Endothelial cell of umbilical vein (primary cell): ENCODE data around the gene ZMYM4. TPM values are rescaled to one million over a fixed set of nuclear protein-coding genes. Genes with fewer than 3 reads are reported as not detected.
"Not testable (repeated sequence)": the region's sequence is repeated elsewhere in the genome, so short reads cannot be mapped to it uniquely, and the experiment has no call there.

Experiments used
- BruUV-seq: library from RNA; stranded (reverse); fragments of 400-500 nt; replicated peaks from 2 replicates; lab custom pipeline; 2021; lab: Mats Ljungman, UMichigan
- CTCF ChIA-PET: fragments of 300-600, 350-600 bp; sonication (Branson Sonifier 250); formaldehyde crosslinking; loops from one replicate; lab custom pipeline; 2021; ENCODE audit warnings: antibody characterized with exemption, inconsistent platforms; lab: Charles Lee
- POLR2A ChIA-PET: fragments of 300-600, 350-600 bp; sonication (Branson Sonifier 250); formaldehyde crosslinking; loops from one replicate; lab custom pipeline; 2021; ENCODE audit warnings: antibody characterized with exemption, inconsistent platforms; lab: Charles Lee
- DNase-seq: peaks from one replicate; pipeline ENCODE4 v3.0.0-alpha.2; 2011; ENCODE audit warnings: low read depth, low spot score
- FAIRE-seq: peaks from 2 replicates; lab custom pipeline; 2011; peaks lifted over from hg19 to GRCh38; lab: Jason Lieb, UNC
- H2AFZ ChIP-seq: 2 replicates; pipeline ENCODE4 v1.6.0; 2012; ENCODE audit warnings: low read depth, low read length, control low read depth, inconsistent platforms
- H3K27ac ChIP-seq: 2 replicates; pipeline ENCODE4 v1.5.1; 2011; ENCODE audit warnings: low read depth, mild to moderate bottlenecking, control low read depth, low read length, moderate library complexity; ENCODE audit not compliant: insufficient read depth
- H3K27me3 ChIP-seq, 2 experiments: 2 replicates each; pipeline versions ENCODE4 v1.6.0 to v1.6.1; 2011; ENCODE audit warnings: low read length in 2 of 2, mixed read lengths in 1 of 2; ENCODE audit not compliant: control insufficient read depth in 2 of 2, insufficient read depth in 2 of 2
- H3K36me3 ChIP-seq, 2 experiments: 2 replicates in 1 of 2; 3 replicates in 1 of 2; pipeline ENCODE4 v1.5.1; 2011; ENCODE audit warnings: low read length in 2 of 2, mild to moderate bottlenecking in 1 of 2, moderate library complexity in 1 of 2; ENCODE audit not compliant: control insufficient read depth in 2 of 2, insufficient read depth in 2 of 2; ENCODE audit errors: extremely low read depth in 1 of 2
- H3K4me1 ChIP-seq: 3 replicates; pipeline ENCODE4 v1.5.1; 2011; ENCODE audit warnings: mild to moderate bottlenecking, low read length; ENCODE audit not compliant: control insufficient read depth, insufficient read depth; ENCODE audit errors: extremely low read depth
- H3K4me2 ChIP-seq: 2 replicates; pipeline ENCODE4 v1.6.1; 2011; ENCODE audit warnings: low read length, control low read depth, mixed read lengths; ENCODE audit not compliant: insufficient read depth
- H3K4me3 ChIP-seq, 3 experiments: fragments of 200-600 bp in 1 of 3; sonication (generic), shearing (Covaris generic) in 1 of 3; replicated peaks in 1 of 3; 2 replicates each; pipeline ENCODE4 v1.5.1; 2011 to 2016; ENCODE audit warnings: control low read depth in 3 of 3, low read length in 3 of 3, mild to moderate bottlenecking in 2 of 3, inconsistent platforms in 1 of 3, low read depth in 1 of 3, moderate library complexity in 1 of 3; ENCODE audit not compliant: insufficient read depth in 1 of 3
- H3K79me2 ChIP-seq: 2 replicates; pipeline ENCODE4 v1.6.0; 2012; ENCODE audit warnings: low read length, inconsistent platforms; ENCODE audit not compliant: control insufficient read depth, insufficient read depth
- H3K9ac ChIP-seq: replicated peaks from 2 replicates; pipeline ENCODE3; 2011; ENCODE audit warnings: low read length, control low read depth; ENCODE audit not compliant: insufficient read depth; ENCODE audit errors: extremely low read depth
- H3K9me1 ChIP-seq: replicated peaks from 3 replicates; pipeline ENCODE4 v1.6.0; 2011; ENCODE audit warnings: mild to moderate bottlenecking, low read length; ENCODE audit not compliant: control insufficient read depth, insufficient read depth; ENCODE audit errors: extremely low read depth
- H3K9me3 ChIP-seq: replicated peaks from 2 replicates; pipeline ENCODE4 v1.5.1; 2012; ENCODE audit warnings: low read length, inconsistent platforms; ENCODE audit not compliant: control insufficient read depth, insufficient read depth
- H4K20me1 ChIP-seq: replicated peaks from 2 replicates; pipeline ENCODE3; 2011; ENCODE audit warnings: mild to moderate bottlenecking, low read length; ENCODE audit not compliant: control insufficient read depth, insufficient read depth; ENCODE audit errors: extremely low read depth
- EZH2 ChIP-seq: IDR thresholded peaks from 2 replicates; pipeline ENCODE4 v1.6.1; 2012; ENCODE audit warnings: borderline replicate concordance, low read depth, mild to moderate bottlenecking, moderate library complexity, low read length, inconsistent platforms; ENCODE audit not compliant: severe bottlenecking
- FOS ChIP-seq: IDR thresholded peaks from 2 replicates; pipeline ENCODE4 v1.6.1; 2011; ENCODE audit warnings: mild to moderate bottlenecking, low read length, moderate library complexity, borderline replicate concordance; ENCODE audit not compliant: insufficient read depth
- GATA2 ChIP-seq: IDR thresholded peaks from 2 replicates; pipeline ENCODE4 v1.7.0; 2011; ENCODE audit warnings: low read depth, mild to moderate bottlenecking, moderate library complexity, mixed read lengths, low read length; ENCODE audit not compliant: insufficient read length, insufficient read depth
- JUN ChIP-seq: IDR thresholded peaks from 2 replicates; pipeline ENCODE4 v1.6.1; 2011; ENCODE audit warnings: borderline replicate concordance, low read depth; ENCODE audit not compliant: insufficient read length, insufficient read depth
- MAX ChIP-seq: IDR thresholded peaks from 2 replicates; pipeline ENCODE4 v1.6.1; 2011; ENCODE audit not compliant: insufficient read depth, insufficient read length
- MYC ChIP-seq: IDR thresholded peaks from one replicate; pipeline ENCODE4 v1.6.1; 2011; ENCODE audit warnings: mild to moderate bottlenecking, low read depth, low read length
- POLR2A ChIP-seq: IDR thresholded peaks from 2 replicates; pipeline ENCODE4 v1.6.1; 2012; ENCODE audit warnings: low read depth, mild to moderate bottlenecking, control low read depth, low read length
- POLR2AphosphoS5 ChIP-seq: IDR thresholded peaks from 2 replicates; pipeline ENCODE4 v1.6.1; 2012; ENCODE audit warnings: low read depth, mild to moderate bottlenecking, control low read depth, low read length, moderate library complexity; ENCODE audit not compliant: insufficient read depth
- dilution Hi-C: fragments of 300-500 bp; cut with MboI; formaldehyde crosslinking; loops from one replicate; pipeline ENCODE4 v1.15.0; 2019; ENCODE audit warnings: low sequenced_read_pairs; ENCODE audit not compliant: extremely low pct_ligation_motif_present
- intact Hi-C: fragments of 100-400 bp; cut with micrococcal nuclease; formaldehyde crosslinking; loops from one replicate; pipeline ENCODE4 v1.10.0; 2022
- polyA plus RNA-seq, 4 experiments: library from polyadenylated mRNA; depleted of rRNA in 3 of 4; stranded (reverse) in 3 of 4; unstranded in 1 of 4; fragments of >200 nt; gene quantifications; 2 replicates each; pipeline versions ENCODE4 v1.2.1 to v1.2.3, GENCODE V29; 2011 to 2012; ENCODE audit warnings: missing spikeins in 1 of 4
- total RNA-seq: library from RNA; stranded (reverse); gene quantifications from 2 replicates; pipeline ENCODE4 v1.2.3, GENCODE V29; 2021
- TF ChIP-seq, protein P1 (sequence below), 2 donors: IDR thresholded peaks; 1 replicate in 1 of 2; 2 replicates in 1 of 2; pipeline ENCODE4 v1.5.1; 2011; ENCODE audit warnings: low read length in 2 of 2, mild to moderate bottlenecking in 2 of 2, moderate library complexity in 2 of 2, control low read depth in 1 of 2, inconsistent platforms in 1 of 2, low read depth in 1 of 2; ENCODE audit not compliant: insufficient read depth in 1 of 2; ENCODE audit errors: extremely low read depth in 1 of 2

Gene ZMYM4
- total and polyA plus RNA-seq, 2 donors (not counting 3 experiments of a cell fraction or from before 2014, with no cell fraction given), result 15.3 to 65.0 TPM

DNA sequence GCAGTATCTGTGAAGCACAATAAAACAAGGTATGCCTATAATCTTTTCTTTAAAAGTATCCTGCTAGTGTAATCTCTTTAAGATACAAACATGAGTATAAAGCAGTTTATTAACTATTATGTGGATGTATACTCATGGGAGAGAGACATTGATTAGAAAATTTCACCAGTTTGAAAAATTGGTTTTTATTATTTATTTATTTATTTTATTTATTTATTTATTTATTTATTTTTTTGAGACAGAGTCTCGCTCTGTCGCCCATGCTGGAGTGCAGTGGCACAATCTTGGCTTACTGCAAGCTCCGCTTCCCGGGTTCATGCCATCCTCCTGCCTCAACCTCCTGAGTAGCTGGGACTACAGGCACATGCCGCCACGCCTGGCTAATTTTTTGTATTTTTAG is 111.6 kb downstream of the ZMYM4 start:
- BruUV-seq, POLR2A ChIA-PET, dilution Hi-C loops, FAIRE-seq, H2AFZ ChIP-seq, CTCF ChIA-PET, H4K20me1 ChIP-seq, H3K4me2 ChIP-seq, H3K27ac ChIP-seq, H3K27me3 ChIP-seq, H3K9me3 ChIP-seq, H3K9ac ChIP-seq, intact Hi-C loops, H3K4me1 ChIP-seq, H3K9me1 ChIP-seq, H3K79me2 ChIP-seq, H3K36me3 ChIP-seq, H3K4me3 ChIP-seq, DNase-seq: not testable (repeated sequence)

- TF ChIP-seq EZH2, result no peak
- TF ChIP-seq, protein P1, sequence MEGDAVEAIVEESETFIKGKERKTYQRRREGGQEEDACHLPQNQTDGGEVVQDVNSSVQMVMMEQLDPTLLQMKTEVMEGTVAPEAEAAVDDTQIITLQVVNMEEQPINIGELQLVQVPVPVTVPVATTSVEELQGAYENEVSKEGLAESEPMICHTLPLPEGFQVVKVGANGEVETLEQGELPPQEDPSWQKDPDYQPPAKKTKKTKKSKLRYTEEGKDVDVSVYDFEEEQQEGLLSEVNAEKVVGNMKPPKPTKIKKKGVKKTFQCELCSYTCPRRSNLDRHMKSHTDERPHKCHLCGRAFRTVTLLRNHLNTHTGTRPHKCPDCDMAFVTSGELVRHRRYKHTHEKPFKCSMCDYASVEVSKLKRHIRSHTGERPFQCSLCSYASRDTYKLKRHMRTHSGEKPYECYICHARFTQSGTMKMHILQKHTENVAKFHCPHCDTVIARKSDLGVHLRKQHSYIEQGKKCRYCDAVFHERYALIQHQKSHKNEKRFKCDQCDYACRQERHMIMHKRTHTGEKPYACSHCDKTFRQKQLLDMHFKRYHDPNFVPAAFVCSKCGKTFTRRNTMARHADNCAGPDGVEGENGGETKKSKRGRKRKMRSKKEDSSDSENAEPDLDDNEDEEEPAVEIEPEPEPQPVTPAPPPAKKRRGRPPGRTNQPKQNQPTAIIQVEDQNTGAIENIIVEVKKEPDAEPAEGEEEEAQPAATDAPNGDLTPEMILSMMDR (IDR thresholded peaks at IDR 0.05; ENCODE audit: extremely low read depth in 1 of 2, insufficient read depth in 1 of 2, low read depth in 1 of 2, low read length in 2 of 2), result no peak
- TF ChIP-seq POLR2AphosphoS5, result no peak
- no peak for TF ChIP-seq JUN
- TF ChIP-seq POLR2A, result no peak
- no peak for TF ChIP-seq GATA2
- no peak for TF ChIP-seq FOS
- TF ChIP-seq MYC, result no peak
- TF ChIP-seq MAX, result no peak
- Histone ChIP-seq H4K20me1 (no peaks in the 10 kb centered on the region), H3K79me2 (no peaks in the 10 kb centered on the region), H2AFZ (no peak overlapping the region), H3K27ac (no peak overlapping the region), H3K4me1 (peaks cover 2% of the 10 kb centered on the region), H3K36me3 (peaks cover 9 to 10% of the 10 kb centered on the region in 2 experiments), H3K9me1 (no peaks in the 10 kb centered on the region), H3K9me3 (no peaks in the 10 kb centered on the region), H3K9ac (no peak overlapping the region), H3K4me2 (no peak overlapping the region), H3K4me3 (no peak overlapping the region), H3K27me3 (no peaks in the 10 kb centered on the region)
- dilution Hi-C loops (no loop called here), intact Hi-C loops (no loop called here)
- no peak for DNase-seq
- ChIA-PET POLR2A (no interaction called here), CTCF (no interaction called here)
- FAIRE-seq, result no peak
- BruUV-seq, result no TSS peak
Measured at GRCh38 chr1:35382107-35382506, 113.6 kb downstream of the ZMYM4 start.
